ENCODE data around the gene WDR86. TPM values are rescaled to one million over a fixed set of nuclear protein-coding genes. Genes with fewer than 3 reads are reported as not detected.

The WDR86 gene
- polyA plus RNA-seq, 2 of the 4 experiments (the other 2 are of a cell fraction): 0.17 to 0.19 TPM

- no peak for TF ChIP-seq RNF2 (IDR thresholded peaks at IDR 0.05; ENCODE audit: borderline replicate concordance, low read depth)
- no peak for TF ChIP-seq FOSL2 (IDR thresholded peaks at IDR 0.05)
- no peak for TF ChIP-seq FOSL2 (CRISPR knock-in tag; IDR thresholded peaks at IDR 0.05)
Observed at GRCh38 chr7:151340794-151341356, 69.0 kb downstream of the WDR86 start (continued).

DNA sequence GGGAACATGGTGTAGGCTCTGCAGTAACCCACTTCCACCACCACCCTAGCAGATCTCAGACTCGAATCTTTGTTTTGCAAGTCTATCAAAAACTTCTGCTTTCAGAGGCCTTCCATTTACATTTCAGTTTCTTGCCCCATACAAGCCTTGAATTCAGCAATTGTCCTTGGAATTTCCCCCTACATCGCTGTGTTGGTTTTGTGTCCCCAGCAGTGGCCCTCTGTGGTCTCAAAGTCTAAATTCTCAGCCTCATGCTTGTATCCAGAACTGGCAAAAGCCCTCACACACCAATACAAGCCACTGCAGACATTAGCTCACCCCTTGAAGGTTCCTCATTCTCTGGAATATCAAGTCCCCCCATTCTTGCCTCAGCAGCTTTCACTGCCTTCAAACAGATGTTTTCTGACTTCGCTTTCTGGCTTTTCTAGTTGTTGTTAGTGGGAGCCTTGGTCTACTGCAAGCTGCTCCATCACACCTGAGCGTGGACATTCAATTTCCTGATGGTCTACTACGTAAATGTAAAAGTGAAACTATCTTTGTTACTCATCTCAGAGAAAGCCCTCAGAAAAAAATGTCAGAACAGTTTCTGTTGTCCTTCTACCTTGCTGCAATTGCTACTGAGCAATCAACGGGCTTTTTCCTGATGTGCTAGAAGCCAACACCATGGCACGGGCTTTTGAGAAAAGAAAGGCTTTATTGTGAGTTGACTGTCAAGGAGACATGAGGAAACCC is 70.0 kb downstream of the WDR86 start:
- 0 out of 3 replicates have a peak, but pooled peaks cover 2% of the 10 kb centered on the region for H3K9me3 ChIP-seq
- ATAC-seq (no peak), FAIRE-seq (no peak), DNase-seq (ENCODE audit: low read depth in 1 of 2, low spot score in 1 of 2) (no peak)
- no peak overlapping the region for H3K4me2 ChIP-seq
- H3K4me3 ChIP-seq: no peak overlapping the region
- TF ChIP-seq ESRRA (IDR thresholded peaks at IDR 0.05; ENCODE audit: borderline replicate concordance, low read length) (no peak), MAFK (IDR thresholded peaks at IDR 0.05; ENCODE audit: partially characterized antibody) (no peak), FOSL2 (IDR thresholded peaks at IDR 0.05) (no peak), FOSL2 (CRISPR knock-in tag; IDR thresholded peaks at IDR 0.05) (no peak), HOXA7 (CRISPR knock-in tag; IDR thresholded peaks at IDR 0.05) (no peak)
- TF ChIP-seq, protein P1, sequence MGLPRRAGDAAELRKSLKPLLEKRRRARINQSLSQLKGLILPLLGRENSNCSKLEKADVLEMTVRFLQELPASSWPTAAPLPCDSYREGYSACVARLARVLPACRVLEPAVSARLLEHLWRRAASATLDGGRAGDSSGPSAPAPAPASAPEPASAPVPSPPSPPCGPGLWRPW (IDR thresholded peaks at IDR 0.05): no peak
- TF ChIP-seq, protein P2, sequence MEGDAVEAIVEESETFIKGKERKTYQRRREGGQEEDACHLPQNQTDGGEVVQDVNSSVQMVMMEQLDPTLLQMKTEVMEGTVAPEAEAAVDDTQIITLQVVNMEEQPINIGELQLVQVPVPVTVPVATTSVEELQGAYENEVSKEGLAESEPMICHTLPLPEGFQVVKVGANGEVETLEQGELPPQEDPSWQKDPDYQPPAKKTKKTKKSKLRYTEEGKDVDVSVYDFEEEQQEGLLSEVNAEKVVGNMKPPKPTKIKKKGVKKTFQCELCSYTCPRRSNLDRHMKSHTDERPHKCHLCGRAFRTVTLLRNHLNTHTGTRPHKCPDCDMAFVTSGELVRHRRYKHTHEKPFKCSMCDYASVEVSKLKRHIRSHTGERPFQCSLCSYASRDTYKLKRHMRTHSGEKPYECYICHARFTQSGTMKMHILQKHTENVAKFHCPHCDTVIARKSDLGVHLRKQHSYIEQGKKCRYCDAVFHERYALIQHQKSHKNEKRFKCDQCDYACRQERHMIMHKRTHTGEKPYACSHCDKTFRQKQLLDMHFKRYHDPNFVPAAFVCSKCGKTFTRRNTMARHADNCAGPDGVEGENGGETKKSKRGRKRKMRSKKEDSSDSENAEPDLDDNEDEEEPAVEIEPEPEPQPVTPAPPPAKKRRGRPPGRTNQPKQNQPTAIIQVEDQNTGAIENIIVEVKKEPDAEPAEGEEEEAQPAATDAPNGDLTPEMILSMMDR (IDR thresholded peaks at IDR 0.05): no peak
- ChIA-PET CTCF (interaction anchor here (0.7 to 9.1 kb wide), 5 partner anchors 10 to 108 kb away, joined by 3 to 50 read pairs (median 6); no protein-coding TSS in a partner anchor), POLR2A (no interaction called here)
- H3K27ac ChIP-seq: no peak overlapping the region
- WGBS (ENCODE audit: missing lambda C conversion rate): 58% methylated on average over 7 of the region's 7 CpGs
- peaks cover 9% of the 10 kb centered on the region; the same call in 2 of the 3 replicates for H3K4me1 ChIP-seq

DNA sequence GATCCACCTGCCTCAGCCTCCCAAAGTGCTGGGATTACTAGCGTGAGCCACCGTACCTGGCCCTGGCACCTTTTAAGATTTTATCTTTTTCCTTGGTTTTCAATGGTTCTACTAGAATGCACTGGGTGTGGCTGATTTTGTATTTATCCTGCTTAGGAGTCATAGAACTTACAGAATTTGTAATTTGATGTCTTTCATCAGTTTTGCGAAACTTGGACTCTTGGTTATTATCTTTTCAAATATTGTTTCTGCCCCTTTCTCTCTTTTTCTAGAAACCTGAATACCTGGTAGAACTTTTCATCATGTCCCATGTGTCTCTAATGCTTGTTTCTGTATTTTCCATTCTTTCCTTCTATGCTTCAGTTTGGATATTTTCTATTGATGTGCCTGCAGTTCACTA is 71.0 kb downstream of the WDR86 start:
- CTCF ChIA-PET: interaction anchor here (0.6 to 9.1 kb wide), 4 partner anchors 11 to 249 kb away, joined by 3 to 50 read pairs (median 5); no protein-coding TSS in a partner anchor
- TF ChIP-seq TP53 (CRISPR knock-in tag; IDR thresholded peaks at IDR 0.05): no peak
- TF ChIP-seq, protein P3, sequence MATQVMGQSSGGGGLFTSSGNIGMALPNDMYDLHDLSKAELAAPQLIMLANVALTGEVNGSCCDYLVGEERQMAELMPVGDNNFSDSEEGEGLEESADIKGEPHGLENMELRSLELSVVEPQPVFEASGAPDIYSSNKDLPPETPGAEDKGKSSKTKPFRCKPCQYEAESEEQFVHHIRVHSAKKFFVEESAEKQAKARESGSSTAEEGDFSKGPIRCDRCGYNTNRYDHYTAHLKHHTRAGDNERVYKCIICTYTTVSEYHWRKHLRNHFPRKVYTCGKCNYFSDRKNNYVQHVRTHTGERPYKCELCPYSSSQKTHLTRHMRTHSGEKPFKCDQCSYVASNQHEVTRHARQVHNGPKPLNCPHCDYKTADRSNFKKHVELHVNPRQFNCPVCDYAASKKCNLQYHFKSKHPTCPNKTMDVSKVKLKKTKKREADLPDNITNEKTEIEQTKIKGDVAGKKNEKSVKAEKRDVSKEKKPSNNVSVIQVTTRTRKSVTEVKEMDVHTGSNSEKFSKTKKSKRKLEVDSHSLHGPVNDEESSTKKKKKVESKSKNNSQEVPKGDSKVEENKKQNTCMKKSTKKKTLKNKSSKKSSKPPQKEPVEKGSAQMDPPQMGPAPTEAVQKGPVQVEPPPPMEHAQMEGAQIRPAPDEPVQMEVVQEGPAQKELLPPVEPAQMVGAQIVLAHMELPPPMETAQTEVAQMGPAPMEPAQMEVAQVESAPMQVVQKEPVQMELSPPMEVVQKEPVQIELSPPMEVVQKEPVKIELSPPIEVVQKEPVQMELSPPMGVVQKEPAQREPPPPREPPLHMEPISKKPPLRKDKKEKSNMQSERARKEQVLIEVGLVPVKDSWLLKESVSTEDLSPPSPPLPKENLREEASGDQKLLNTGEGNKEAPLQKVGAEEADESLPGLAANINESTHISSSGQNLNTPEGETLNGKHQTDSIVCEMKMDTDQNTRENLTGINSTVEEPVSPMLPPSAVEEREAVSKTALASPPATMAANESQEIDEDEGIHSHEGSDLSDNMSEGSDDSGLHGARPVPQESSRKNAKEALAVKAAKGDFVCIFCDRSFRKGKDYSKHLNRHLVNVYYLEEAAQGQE (IDR thresholded peaks at IDR 0.05): no peak
- TF ChIP-seq CBX2 (IDR thresholded peaks at IDR 0.05; ENCODE audit: borderline replicate concordance, low read depth): no peak
- no peak for TF ChIP-seq CHD4 (IDR thresholded peaks at IDR 0.05; ENCODE audit: borderline replicate concordance)
- no peak for TF ChIP-seq RARB (CRISPR knock-in tag; IDR thresholded peaks at IDR 0.05)
- TF ChIP-seq CBX8 (IDR thresholded peaks at IDR 0.05): no peak
- no peak for TF ChIP-seq MAZ (IDR thresholded peaks at IDR 0.05; ENCODE audit: borderline replicate concordance, low read depth, low read length)
- TF ChIP-seq MYC (IDR thresholded peaks at IDR 0.05; ENCODE audit: borderline replicate concordance, low read length): no peak
- TF ChIP-seq, protein P4, sequence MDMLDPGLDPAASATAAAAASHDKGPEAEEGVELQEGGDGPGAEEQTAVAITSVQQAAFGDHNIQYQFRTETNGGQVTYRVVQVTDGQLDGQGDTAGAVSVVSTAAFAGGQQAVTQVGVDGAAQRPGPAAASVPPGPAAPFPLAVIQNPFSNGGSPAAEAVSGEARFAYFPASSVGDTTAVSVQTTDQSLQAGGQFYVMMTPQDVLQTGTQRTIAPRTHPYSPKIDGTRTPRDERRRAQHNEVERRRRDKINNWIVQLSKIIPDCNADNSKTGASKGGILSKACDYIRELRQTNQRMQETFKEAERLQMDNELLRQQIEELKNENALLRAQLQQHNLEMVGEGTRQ (IDR thresholded peaks at IDR 0.05): no peak
- TF ChIP-seq FOSL2 (IDR thresholded peaks at IDR 0.05): no peak
- TF ChIP-seq FOSL2 (CRISPR knock-in tag; IDR thresholded peaks at IDR 0.05): no peak
- no peak for TF ChIP-seq BCL3 (IDR thresholded peaks at IDR 0.05)
- no peak for TF ChIP-seq HDAC2 (IDR thresholded peaks at IDR 0.05)
- no peak for TF ChIP-seq JUN (IDR thresholded peaks at IDR 0.05)
- no peak for TF ChIP-seq MAFK (IDR thresholded peaks at IDR 0.05; ENCODE audit: partially characterized antibody)
- no peak for TF ChIP-seq KDM1A (IDR thresholded peaks at IDR 0.05; ENCODE audit: low read depth)
- TF ChIP-seq ELK1 (IDR thresholded peaks at IDR 0.05; ENCODE audit: low read depth, low read length): no peak
- no peak for TF ChIP-seq ATOH8 (CRISPR knock-in tag; IDR thresholded peaks at IDR 0.05; ENCODE audit: low read depth)
- DNase-seq (ENCODE audit: low read depth in 1 of 2, low spot score in 1 of 2) (no peak), FAIRE-seq (no peak), ATAC-seq (no peak)
- Histone ChIP-seq H3K4me3 (no peak overlapping the region), H3K27ac (no peak overlapping the region), H3K4me1 (peaks cover 9% of the 10 kb centered on the region; the same call in 2 of the 3 replicates), H3K4me2 (no peak overlapping the region), H3K9me3 (0 out of 3 replicates have a peak, but pooled peaks cover 2% of the 10 kb centered on the region)
- WGBS (ENCODE audit: missing lambda C conversion rate): 94% methylated on average over 3 of the region's 3 CpGs
- POLR2A ChIA-PET: no interaction called here

Measured in A549 (cell line).